Medulla oblongata (tissue), 1 donor: ENCODE results near the gene ZFHX3.

Experiments
- DNase-seq: peaks from one replicate; pipeline ENCODE4 v3.0.0-alpha.2; 2015; ENCODE audit errors: extremely low spot score

ZFHX3 gene

GRCh38 chr16:73057291-73058210, 9.6 kb upstream of the ZFHX3 start:
- DNase-seq, result peak; percentile 46

- peak; percentile 15 for DNase-seq
Observed at GRCh38 chr16:73056921-73057290, 9.0 kb upstream of the ZFHX3 start.

- no peak for DNase-seq
Observed at GRCh38 chr16:73056448-73056847, 8.5 kb upstream of the ZFHX3 start.

- no peak for DNase-seq
Observed at GRCh38 chr16:73054813-73055482, 7.0 kb upstream of the ZFHX3 start.

- DNase-seq, result no peak
Observed at GRCh38 chr16:73054498-73054812, 6.5 kb upstream of the ZFHX3 start.

GRCh38 chr16:73054125-73054484, 6.2 kb upstream of the ZFHX3 start:
- no peak for DNase-seq

GRCh38 chr16:73053364-73054124, 5.6 kb upstream of the ZFHX3 start:
- DNase-seq, result peak; percentile 9

- no peak for DNase-seq
Observed at GRCh38 chr16:73053038-73053363, 5.1 kb upstream of the ZFHX3 start.

GRCh38 chr16:73052576-73052975, 4.6 kb upstream of the ZFHX3 start:
- peak; percentile 30 for DNase-seq

- no peak for DNase-seq
Observed at GRCh38 chr16:73051961-73052360, 4.0 kb upstream of the ZFHX3 start.

- peak; percentile 57 for DNase-seq
Observed at GRCh38 chr16:73051226-73051625, 3.3 kb upstream of the ZFHX3 start.

- peak; percentile 13 for DNase-seq
Observed at GRCh38 chr16:73050201-73051099, 2.5 kb upstream of the ZFHX3 start.

- no peak for DNase-seq
Observed at GRCh38 chr16:73049511-73049910, 1.6 kb upstream of the ZFHX3 start.

GRCh38 chr16:73049091-73049490, 1.2 kb upstream of the ZFHX3 start:
- DNase-seq, result no peak

GRCh38 chr16:73048292-73049080, 558 bp upstream of the ZFHX3 start:
- DNase-seq, result no peak

- DNase-seq, result no peak
Observed at GRCh38 chr16:73047221-73047535, 750 bp downstream of the ZFHX3 start.

GRCh38 chr16:73046849-73047214, 1.1 kb downstream of the ZFHX3 start:
- no peak for DNase-seq

GRCh38 chr16:73046202-73046848, 1.6 kb downstream of the ZFHX3 start:
- no peak for DNase-seq

GRCh38 chr16:73043828-73044467, 4.0 kb downstream of the ZFHX3 start:
- no peak for DNase-seq

- no peak for DNase-seq
Observed at GRCh38 chr16:73042807-73043206, 5.1 kb downstream of the ZFHX3 start.
